PC-9 (cell line): ENCODE results near the gene PAGR1. TPM values are rescaled to one million over a fixed set of nuclear protein-coding genes. Genes with fewer than 3 reads are reported as not detected.

Experiments used
- BruUV-seq: library from RNA; stranded (reverse); fragments of 400-500 nt; replicated peaks from 2 replicates; lab custom pipeline; 2021; lab: Mats Ljungman, UMichigan
- CTCF ChIA-PET: fragments of 300-600 bp; sonication (Branson Sonifier 250); formaldehyde crosslinking; loops from one replicate; lab custom pipeline; 2022; ENCODE audit warnings: antibody characterized with exemption; lab: Charles Lee
- POLR2A ChIA-PET: fragments of 300-600 bp; sonication (Branson Sonifier 250); formaldehyde crosslinking; loops from one replicate; lab custom pipeline; 2022; ENCODE audit warnings: antibody characterized with exemption; ENCODE audit not compliant: unreplicated experiment; lab: Charles Lee
- DNase-seq, 2 experiments: peaks; one replicate each; pipeline versions ENCODE4 v3.0.0 to v3.0.0-alpha.2; 2015 to 2022; ENCODE audit warnings: mixed read lengths in 1 of 2
- H2AFZ ChIP-seq: fragments of 200-600 bp; sonication (generic); 2 replicates; pipeline ENCODE4 v1.8.1; 2017; ENCODE audit warnings: antibody characterized with exemption
- H3F3A ChIP-seq: fragments of 200-600 bp; sonication (generic); 2 replicates; pipeline ENCODE4 v1.8.1; 2017; ENCODE audit warnings: antibody characterized with exemption, mild to moderate bottlenecking, low read depth; ENCODE audit not compliant: insufficient read depth
- H3K27ac ChIP-seq: fragments of 200-600 bp; sonication (generic); 2 replicates; pipeline ENCODE4 v1.6.1; 2016; ENCODE audit warnings: mixed run types
- H3K27me3 ChIP-seq: fragments of 200-600 bp; sonication (generic); 2 replicates; pipeline ENCODE4 v1.6.1; 2016; ENCODE audit warnings: low read depth, mixed run types; ENCODE audit not compliant: insufficient read depth
- H3K36me3 ChIP-seq: fragments of 200-600 bp; sonication (generic); 2 replicates; pipeline ENCODE4 v1.6.1; 2016; ENCODE audit warnings: low read depth, mixed run types
- H3K4me1 ChIP-seq: fragments of 200-600 bp; sonication (generic); replicated peaks from 2 replicates; pipeline ENCODE4 v1.6.1; 2016; ENCODE audit warnings: mixed run types; ENCODE audit not compliant: insufficient read depth
- H3K4me2 ChIP-seq: fragments of 200-600 bp; sonication (generic); 2 replicates; pipeline ENCODE4 v1.6.1; 2017; ENCODE audit warnings: mixed run types
- H3K4me3 ChIP-seq: fragments of 200-600 bp; sonication (generic); 2 replicates; pipeline ENCODE4 v1.6.1; 2016; ENCODE audit warnings: mixed run types
- H3K79me2 ChIP-seq: fragments of 200-600 bp; sonication (generic); 2 replicates; pipeline ENCODE4 v1.6.1; 2017; ENCODE audit warnings: low read depth, mixed run types
- H3K9me2 ChIP-seq: fragments of 200-600 bp; sonication (generic); 2 replicates; pipeline ENCODE4 v1.8.1; 2017; ENCODE audit warnings: mild to moderate bottlenecking; ENCODE audit not compliant: insufficient read depth
- H3K9me3 ChIP-seq: fragments of 200-600 bp; sonication (generic); 2 replicates; pipeline ENCODE4 v1.8.1; 2016; ENCODE audit warnings: low read depth; ENCODE audit not compliant: insufficient read depth
- H4K20me1 ChIP-seq: fragments of 200-600 bp; sonication (generic); 2 replicates; pipeline ENCODE4 v1.8.1; 2017; ENCODE audit not compliant: insufficient read depth
- CTCF ChIP-seq: fragments of 200-600 bp; sonication (generic); conservative IDR thresholded peaks from 2 replicates; pipeline ENCODE4 v1.6.1; 2017; ENCODE audit warnings: mixed run types, antibody characterized with exemption, mild to moderate bottlenecking, moderate library complexity
- EZH2 ChIP-seq: fragments of 200-600 bp; sonication (generic); IDR thresholded peaks from 2 replicates; pipeline ENCODE4 v1.8.0; 2017; ENCODE audit warnings: antibody characterized with exemption, low read depth
- intact Hi-C: fragments of 100-400 bp; cut with micrococcal nuclease; formaldehyde crosslinking; loops from one replicate; pipeline ENCODE4 v1.10.0; 2022; ENCODE audit not compliant: unreplicated experiment
- total RNA-seq: library from RNA; stranded (reverse); gene quantifications from 2 replicates; pipeline ENCODE4 v1.2.3, GENCODE V29; 2021

The PAGR1 gene
- total RNA-seq, 1 experiment from 2014 or later, result 27.5 TPM

- POLR2A ChIA-PET, result no interaction called here
- Histone ChIP-seq H3K4me2 (peak overlapping the region; percentile 91; the same call in 1 of the 2 replicates), H3K4me3 (no peak overlapping the region)
Measured at GRCh38 chr16:29809850-29810698, 5.9 kb upstream of the PAGR1 start.

GRCh38 chr16:29810699-29811169, 5.2 kb upstream of the PAGR1 start:
- Histone ChIP-seq H3K4me1 (peaks cover 44% of the 10 kb centered on the region), H3K79me2 (peaks cover 17% of the 10 kb centered on the region), H3K4me2 (peak overlapping the region; percentile 91), H3K9me2 (no peaks in the 10 kb centered on the region), H3K9me3 (no peaks in the 10 kb centered on the region), H3K4me3 (peak overlapping the region; percentile 58; the same call in 1 of the 2 replicates), H3K27me3 (no peaks in the 10 kb centered on the region), H3F3A (peaks cover 58% of the 10 kb centered on the region), H4K20me1 (peaks cover 10% of the 10 kb centered on the region; the same call in 1 of the 2 replicates), H3K36me3 (0 out of 2 replicates have a peak, but pooled peaks cover 9% of the 10 kb centered on the region), H2AFZ (no peak overlapping the region), H3K27ac (no peak overlapping the region)
- TF ChIP-seq EZH2 (no peak), CTCF (no peak)
- ChIA-PET POLR2A (interaction anchor here (0.6 kb wide), 1 partner anchor 9 kb away, joined by 3 read pairs; the partner anchor contains the start of gene MVP), CTCF (no interaction called here)
- no peak for DNase-seq
- BruUV-seq, result TSS peak; percentile 17
- intact Hi-C loops, result loop anchor here (2.0 to 10.0 kb wide), 2 partner anchors 184 to 216 kb away; partner anchors contain the start of gene HIRIP3

More at GRCh38 chr16:29809850-29810698, 5.9 kb upstream of the PAGR1 start:
- Histone ChIP-seq H3F3A (peaks cover 57% of the 10 kb centered on the region), H3K27ac (no peak overlapping the region), H3K9me2 (no peaks in the 10 kb centered on the region), H2AFZ (no peak overlapping the region), H3K4me1 (peaks cover 39% of the 10 kb centered on the region), H3K9me3 (no peaks in the 10 kb centered on the region), H4K20me1 (peaks cover 10% of the 10 kb centered on the region; the same call in 1 of the 2 replicates), H3K27me3 (no peaks in the 10 kb centered on the region), H3K79me2 (peaks cover 17% of the 10 kb centered on the region), H3K36me3 (0 out of 2 replicates have a peak, but pooled peaks cover 9% of the 10 kb centered on the region)
- no peak for DNase-seq
- BruUV-seq, result no TSS peak
- TF ChIP-seq EZH2 (no peak), CTCF (no peak)
- intact Hi-C loops, result loop anchor here (2.0 to 10.0 kb wide), 2 partner anchors 185 to 215 kb away; partner anchors contain the start of gene HIRIP3
- CTCF ChIA-PET, result no interaction called here

GRCh38 chr16:29811170-29811895, 4.6 kb upstream of the PAGR1 start:
- POLR2A ChIA-PET, result interaction anchor here (0.6 kb wide), 3 partner anchors 9 to 283 kb away, joined by 3 to 5 read pairs (median 3); partner anchors contain the start of gene MVP
- H3K36me3 ChIP-seq, result 0 out of 2 replicates have a peak, but pooled peaks cover 9% of the 10 kb centered on the region
- H4K20me1 ChIP-seq, result peaks cover 10% of the 10 kb centered on the region; the same call in 1 of the 2 replicates
- H3K27me3 ChIP-seq, result no peaks in the 10 kb centered on the region
- TF ChIP-seq CTCF, result no peak
- no peak for TF ChIP-seq EZH2
- peak; percentile 93 to 99 for DNase-seq
- CTCF ChIA-PET, result interaction anchor here (0.6 to 0.9 kb wide), 3 partner anchors 37 to 88 kb away, joined by 3 to 15 read pairs (median 8); partner anchors contain the start of genes CDIPT and SEZ6L2
- H3F3A ChIP-seq, result peaks cover 58% of the 10 kb centered on the region
- peak overlapping the region; percentile 91 for H3K4me2 ChIP-seq
- peak overlapping the region; percentile 58 for H3K4me3 ChIP-seq
- peaks cover 17% of the 10 kb centered on the region for H3K79me2 ChIP-seq
- BruUV-seq, result no TSS peak
- 0 out of 2 replicates have a peak overlapping the region, but pooled peaks have one; percentile 9 for H3K27ac ChIP-seq
- H3K4me1 ChIP-seq, result peaks cover 44% of the 10 kb centered on the region
- intact Hi-C loops, result loop anchor here (2.0 to 10.0 kb wide), 2 partner anchors 183 to 217 kb away; partner anchors contain the start of gene HIRIP3
- H2AFZ ChIP-seq, result peak overlapping the region; percentile 68
- no peaks in the 10 kb centered on the region for H3K9me3 ChIP-seq
- no peaks in the 10 kb centered on the region for H3K9me2 ChIP-seq
